GM18951 (cell line): ENCODE measurements around the gene ENPP4.

Experiments
- POLR2A ChIP-seq: IDR thresholded peaks from 4 replicates; pipeline ENCODE4 v1.6.1; 2011; ENCODE audit warnings: mild to moderate bottlenecking; ENCODE audit not compliant: insufficient read length, insufficient read depth; ENCODE audit errors: extremely low read depth
- in situ Hi-C: fragments of 300-500 bp; cut with MboI; formaldehyde crosslinking; loops from one replicate; pipeline ENCODE4 v1.12.0; 2022; ENCODE audit warnings: low sequenced_read_pairs, mixed read lengths, inconsistent platforms; ENCODE audit not compliant: unreplicated experiment

Gene ENPP4, protein sequence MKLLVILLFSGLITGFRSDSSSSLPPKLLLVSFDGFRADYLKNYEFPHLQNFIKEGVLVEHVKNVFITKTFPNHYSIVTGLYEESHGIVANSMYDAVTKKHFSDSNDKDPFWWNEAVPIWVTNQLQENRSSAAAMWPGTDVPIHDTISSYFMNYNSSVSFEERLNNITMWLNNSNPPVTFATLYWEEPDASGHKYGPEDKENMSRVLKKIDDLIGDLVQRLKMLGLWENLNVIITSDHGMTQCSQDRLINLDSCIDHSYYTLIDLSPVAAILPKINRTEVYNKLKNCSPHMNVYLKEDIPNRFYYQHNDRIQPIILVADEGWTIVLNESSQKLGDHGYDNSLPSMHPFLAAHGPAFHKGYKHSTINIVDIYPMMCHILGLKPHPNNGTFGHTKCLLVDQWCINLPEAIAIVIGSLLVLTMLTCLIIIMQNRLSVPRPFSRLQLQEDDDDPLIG

GRCh38 chr6:46129629-46130511 is at the start of gene ENPP4:
ENPP4 (plus strand) TSS chr6:46129989; CDS start chr6:46139584, 9,595 bp downstream.
- peak; percentile 66 for TF ChIP-seq POLR2A
- in situ Hi-C loops: no loop called here

GRCh38 chr6:46080111-46080510 is 49.7 kb upstream of the ENPP4 start:
- in situ Hi-C loops: loop anchor here (10.0 to 25.0 kb wide), 2 partner anchors 325 to 557 kb away; no protein-coding TSS in a partner anchor

DNA sequence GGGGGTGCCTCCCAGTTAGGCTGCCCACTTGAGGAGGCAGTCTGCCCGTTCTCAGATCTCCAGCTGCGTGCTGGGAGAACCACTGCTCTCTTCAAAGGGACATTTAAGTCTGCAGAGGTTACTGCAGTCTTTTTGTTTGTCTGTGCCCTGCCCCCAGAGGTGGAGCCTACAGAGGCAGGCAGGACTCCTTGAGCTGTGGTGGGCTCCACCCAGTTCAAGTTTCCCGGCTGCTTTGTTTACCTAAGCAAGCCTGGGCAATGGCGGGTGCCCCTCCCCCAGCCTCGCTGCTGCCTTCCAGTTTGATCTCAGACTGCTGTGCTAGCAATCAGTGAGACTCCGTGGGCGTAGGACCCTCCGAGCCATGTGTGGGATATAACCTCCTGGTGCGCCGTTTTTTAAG is 44.1 kb upstream of the ENPP4 start:
- in situ Hi-C loops: loop anchor here (10.0 to 25.0 kb wide), 2 partner anchors 319 to 552 kb away; no protein-coding TSS in a partner anchor

More at GRCh38 chr6:46080111-46080510, 49.7 kb upstream of the ENPP4 start:
- TF ChIP-seq POLR2A: no peak

- no peak for TF ChIP-seq POLR2A
- in situ Hi-C loops: loop anchor here (25.0 kb wide), 1 partner anchor 547 kb away; no protein-coding TSS in a partner anchor
Observed at GRCh38 chr6:46090115-46091079, 39.4 kb upstream of the ENPP4 start.

- no peak for TF ChIP-seq POLR2A
- in situ Hi-C loops: loop anchor here (25.0 kb wide), 1 partner anchor 546 kb away; no protein-coding TSS in a partner anchor
Observed at GRCh38 chr6:46091080-46091478, 38.7 kb upstream of the ENPP4 start.

- in situ Hi-C loops: loop anchor here (25.0 kb wide), 1 partner anchor 542 kb away; no protein-coding TSS in a partner anchor
- no peak for TF ChIP-seq POLR2A
Observed at GRCh38 chr6:46095251-46095650, 34.5 kb upstream of the ENPP4 start.

- no peak for TF ChIP-seq POLR2A
- in situ Hi-C loops: loop anchor here (25.0 kb wide), 1 partner anchor 540 kb away; no protein-coding TSS in a partner anchor
Observed at GRCh38 chr6:46097366-46097765, 32.4 kb upstream of the ENPP4 start.

GRCh38 chr6:46098678-46099077 is 31.1 kb upstream of the ENPP4 start:
- in situ Hi-C loops: loop anchor here (25.0 kb wide), 1 partner anchor 539 kb away; no protein-coding TSS in a partner anchor
- no peak for TF ChIP-seq POLR2A

DNA sequence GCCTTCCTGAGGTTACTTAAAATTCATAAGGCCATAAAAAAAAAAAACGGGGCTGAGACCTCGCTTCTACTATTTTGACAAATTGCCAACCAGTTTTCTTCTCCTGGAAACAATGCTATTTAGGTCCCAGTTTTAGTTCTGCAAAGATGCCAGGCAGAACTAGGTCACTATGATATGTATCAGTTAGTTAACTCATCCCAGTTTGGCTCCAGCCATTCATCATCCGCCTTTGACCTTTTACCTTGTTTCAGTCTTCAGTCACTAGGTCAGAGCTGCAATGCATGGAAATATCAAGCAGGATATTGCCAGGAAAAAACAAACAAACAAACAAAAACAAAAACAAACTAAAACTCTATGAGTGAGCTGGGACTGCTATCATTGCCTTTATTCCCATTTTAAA is 29.8 kb upstream of the ENPP4 start:
- no peak for TF ChIP-seq POLR2A
- in situ Hi-C loops: loop anchor here (25.0 kb wide), 1 partner anchor 537 kb away; no protein-coding TSS in a partner anchor

GRCh38 chr6:46102123-46102522 is 27.7 kb upstream of the ENPP4 start:
- in situ Hi-C loops: no loop called here
- no peak for TF ChIP-seq POLR2A

DNA sequence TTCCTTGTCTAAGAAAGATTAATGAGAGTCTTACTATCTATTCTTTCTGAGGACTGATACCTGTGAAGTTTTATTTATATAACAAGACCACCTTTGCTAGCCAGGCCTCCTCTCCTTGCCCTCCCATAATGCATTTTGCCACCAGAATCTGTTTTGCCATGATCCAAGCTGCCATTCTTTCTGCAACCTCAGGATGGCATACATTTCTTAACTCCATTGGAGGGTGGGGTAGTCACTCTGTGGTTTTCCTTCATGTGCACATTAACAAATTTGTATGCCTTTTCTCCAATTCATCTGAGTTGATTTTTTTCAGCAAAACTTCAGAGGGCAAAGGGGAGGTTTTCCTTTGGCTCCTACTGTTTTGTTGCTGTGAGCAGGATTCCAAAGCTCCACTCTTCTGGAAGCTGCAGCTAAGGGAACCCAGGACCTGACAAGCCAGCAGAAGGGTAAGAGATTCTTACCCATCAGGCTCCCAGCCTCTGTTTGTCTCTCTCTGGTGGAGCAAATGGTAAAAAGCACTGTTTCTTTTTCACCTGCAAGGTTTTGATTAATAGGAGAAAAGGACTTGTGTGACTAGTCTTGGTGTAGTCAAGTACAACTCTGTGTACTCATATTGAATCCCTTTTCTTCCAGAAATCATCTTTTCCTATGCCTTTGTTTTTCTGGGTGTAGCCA is 26.2 kb upstream of the ENPP4 start:
- no peak for TF ChIP-seq POLR2A
- in situ Hi-C loops: no loop called here
